HG03565 (cell line): ENCODE data around the gene ACSL3.
"Not testable (repeated sequence)": the region's sequence is repeated elsewhere in the genome, so short reads cannot be mapped to it uniquely, and the experiment has no call there.

ENCODE experiments used
- ATAC-seq: cut with Tn5 transposase; IDR thresholded peaks from one replicate; pipeline ENCODE4 v1.9.1; 2021; ENCODE audit warnings: mild to moderate bottlenecking, moderate library complexity; ENCODE audit not compliant: unreplicated experiment

The ACSL3 gene

DNA sequence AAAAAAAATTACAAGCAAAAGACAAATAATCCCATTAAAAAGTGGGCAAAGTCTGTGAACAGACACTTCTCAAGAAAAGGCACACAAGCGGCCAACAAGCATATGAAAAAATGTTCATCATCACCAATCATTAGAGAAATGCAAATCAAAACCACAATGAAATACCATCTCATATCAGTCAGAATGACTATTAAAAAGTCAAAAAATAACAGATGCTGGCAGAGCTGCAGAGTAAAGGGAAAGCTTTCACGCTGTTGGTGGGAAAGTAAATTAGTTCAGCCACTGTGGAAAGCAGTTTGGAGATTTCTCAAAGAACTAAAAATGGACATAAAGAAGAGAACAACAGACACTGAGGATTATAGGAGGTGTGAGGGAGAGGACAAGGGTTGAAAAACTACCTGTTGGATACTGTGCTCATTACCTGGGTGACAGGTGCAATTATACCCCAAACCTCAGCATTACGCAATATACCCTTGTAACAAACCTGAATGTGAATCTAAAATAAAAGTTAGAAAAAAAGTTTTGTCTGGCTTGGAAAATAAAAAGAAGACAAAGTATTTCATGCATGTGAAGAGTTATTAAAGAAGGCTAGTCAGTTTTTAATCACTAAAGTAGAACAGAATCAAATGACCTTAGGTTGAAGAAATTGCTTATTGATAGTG, 8.7 kb upstream of the ACSL3 start:
- no peak for ATAC-seq

DNA sequence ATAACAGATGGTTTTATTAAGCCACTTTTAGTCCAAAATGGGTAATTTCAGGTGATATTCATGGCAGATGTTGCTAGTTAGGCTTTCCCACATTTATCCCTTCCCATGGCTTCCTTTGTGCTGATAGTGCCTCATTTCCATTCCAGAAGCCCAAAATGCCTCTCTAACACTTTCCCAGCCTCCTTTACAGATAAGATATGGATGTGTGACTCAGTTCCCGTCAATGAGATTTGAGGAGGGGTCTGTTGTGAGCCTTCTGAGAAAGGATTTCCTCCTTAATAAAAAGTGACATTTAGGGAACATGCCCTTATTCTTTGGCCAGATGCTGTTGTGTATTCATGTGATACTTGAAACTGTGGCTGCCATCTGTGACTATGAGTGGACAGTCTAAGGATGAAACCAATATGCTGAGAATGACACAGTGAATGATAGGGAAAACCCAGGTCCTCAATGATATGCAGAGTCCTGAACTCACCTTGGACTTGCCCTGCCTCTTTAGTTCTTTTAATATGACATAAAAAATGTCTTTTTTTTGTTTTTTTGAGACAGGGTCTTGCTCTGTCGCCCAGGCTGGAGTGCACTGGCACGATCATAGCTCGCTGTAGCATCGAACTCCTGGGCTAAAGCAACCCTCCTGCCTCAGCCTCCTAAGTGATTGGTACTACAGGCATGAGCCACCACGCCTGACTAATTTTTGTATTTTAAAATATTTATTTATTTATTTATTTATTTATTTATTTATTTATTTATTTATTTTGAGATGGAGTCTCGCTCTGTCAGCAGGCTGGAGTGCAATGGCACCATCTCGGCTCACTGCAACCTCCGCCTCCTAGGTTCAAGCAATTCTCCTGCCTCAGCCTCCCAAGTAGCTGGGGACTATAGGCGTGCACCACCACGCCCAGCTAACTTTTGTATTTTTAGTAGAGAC, 5.8 kb upstream of the ACSL3 start:
- no peak for ATAC-seq

DNA sequence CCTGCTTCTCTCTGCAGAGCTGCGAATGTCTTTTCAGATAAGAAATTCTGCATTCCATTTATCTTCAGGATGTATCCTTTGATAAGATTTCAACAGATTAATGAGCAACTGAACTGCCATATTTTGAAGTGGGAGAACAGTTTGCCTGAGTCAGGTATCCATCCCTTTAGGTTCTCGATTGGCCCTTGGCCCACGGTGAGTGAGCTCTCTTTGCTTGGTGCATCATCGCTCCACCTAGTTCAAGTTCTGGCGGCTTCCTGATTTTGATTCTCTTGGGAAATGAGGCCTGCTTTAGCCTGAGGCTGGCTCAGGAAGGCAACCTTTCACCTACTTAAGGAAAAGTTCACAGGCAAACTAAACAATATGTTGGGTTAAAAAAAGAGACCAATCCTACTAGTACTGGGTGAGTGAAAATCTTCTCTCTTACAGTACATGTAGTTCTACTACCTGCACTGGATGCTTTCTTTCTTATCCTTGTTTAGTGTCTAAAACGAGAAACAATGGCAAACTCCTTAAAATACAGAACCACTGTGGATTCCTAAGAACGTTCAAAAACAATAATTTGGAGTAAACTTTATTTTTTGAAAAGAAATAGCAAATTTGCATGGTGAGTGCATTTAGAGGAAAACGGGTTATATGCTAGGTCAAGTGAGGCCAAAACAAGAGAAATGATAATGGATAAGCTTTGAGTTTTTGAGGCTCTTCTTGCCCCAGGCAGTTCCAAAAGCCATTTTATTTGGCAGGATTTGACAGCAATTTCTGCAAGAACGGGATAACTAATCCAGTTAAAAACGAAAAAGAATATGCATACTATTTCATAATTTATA, 837 bp upstream of the ACSL3 start:
- ATAC-seq = no peak

DNA sequence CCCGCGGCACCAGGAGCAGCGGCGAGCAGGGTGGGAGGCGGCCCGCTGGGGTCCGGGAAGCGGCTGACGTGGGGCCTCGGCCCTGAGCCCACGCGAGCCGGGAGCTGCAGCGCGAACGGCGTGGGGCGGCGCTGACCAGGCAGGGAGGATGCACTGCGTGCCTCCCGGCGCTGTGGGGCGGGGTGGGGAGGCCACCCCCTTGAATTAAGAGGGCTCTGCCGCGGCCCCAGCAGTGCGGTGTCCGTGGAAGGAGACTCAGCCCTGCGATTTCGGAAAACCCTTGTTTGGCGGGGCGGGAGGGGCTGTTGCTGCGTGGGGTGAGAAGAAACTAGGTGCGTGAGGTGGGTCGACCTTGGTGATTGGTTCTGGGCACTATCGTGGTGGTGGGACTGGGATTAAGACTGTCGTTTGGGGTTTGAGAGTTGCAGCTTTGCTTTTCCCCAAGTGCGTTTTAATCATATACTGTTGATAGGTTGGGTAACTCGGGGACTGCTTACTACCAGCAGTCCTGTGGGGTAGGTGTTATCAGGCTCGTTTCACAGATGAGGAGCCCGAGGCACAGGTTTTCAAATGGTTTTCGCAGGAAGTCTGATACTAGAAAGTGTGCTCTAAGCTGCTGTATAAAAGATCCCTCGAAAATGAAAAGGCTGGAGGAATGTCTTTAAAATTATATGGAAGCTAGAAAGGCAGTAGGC, 722 bp downstream of the ACSL3 start:
- peak; percentile 17 for ATAC-seq

DNA sequence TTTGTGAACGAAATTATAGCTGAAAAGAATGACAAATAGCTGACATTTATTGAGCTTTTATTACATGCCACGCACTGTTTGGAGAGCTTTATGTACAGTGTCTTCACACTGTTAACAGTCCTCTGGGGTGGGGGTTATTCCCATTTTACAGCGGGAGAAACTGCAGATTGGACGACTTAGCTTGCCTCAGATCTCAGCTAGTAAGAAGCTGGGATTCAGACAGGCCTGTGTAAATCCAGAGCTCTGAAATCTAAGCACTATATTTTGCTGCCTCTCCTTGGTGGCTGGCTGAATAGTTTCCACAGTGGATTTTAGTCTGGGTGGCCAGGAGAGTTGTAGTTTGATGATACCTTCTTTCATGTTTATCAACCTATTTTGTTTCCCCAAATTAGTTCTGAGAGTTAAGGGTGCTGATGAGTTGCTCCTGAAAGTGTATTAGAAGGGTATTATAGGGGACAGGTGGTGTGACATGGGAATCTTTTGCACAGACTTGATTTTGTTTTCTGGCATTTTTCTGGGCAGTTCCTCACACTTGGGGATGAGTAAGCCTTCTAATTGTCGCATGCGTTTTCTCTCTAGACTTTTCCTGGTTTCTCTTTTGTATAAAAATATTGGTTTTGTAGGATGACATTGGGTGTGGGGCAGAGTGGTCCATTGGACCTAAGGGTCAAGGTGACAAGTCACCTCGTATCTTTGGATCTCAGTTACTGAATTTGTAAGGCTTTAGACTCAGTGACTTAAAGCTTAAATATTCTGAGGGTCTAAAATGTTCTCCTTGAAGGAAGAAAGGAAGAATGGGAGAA, 1.5 kb downstream of the ACSL3 start:
- ATAC-seq = no peak

DNA sequence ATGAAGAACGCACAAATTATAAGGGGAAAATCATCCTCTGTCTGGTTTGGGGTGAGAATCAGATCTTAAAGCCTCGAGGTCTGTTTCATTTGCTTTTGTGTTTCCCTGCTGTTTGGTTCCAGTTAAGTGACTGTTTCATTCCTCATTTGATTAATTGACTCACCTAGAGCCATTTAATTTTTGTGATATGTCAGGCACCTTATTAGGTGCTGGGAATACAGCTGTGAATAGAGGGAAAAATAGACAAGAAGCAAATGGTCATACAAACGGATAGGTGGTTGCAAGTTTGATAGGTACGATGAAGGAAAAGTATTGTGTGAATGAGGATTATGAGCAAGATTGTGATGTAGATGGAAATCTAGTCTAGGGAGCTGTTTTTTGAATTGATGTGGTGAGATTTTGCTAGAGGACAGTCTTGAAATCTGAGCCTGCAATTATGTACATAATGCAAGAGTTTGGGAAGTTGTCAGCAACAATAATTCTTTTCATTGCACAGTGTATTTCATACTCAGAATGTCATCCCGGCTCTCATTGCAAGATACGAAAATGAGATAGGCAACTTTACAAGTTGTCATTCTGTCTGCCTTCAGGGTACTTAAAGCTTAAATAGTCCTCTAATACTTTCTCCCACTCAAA, 2.2 kb downstream of the ACSL3 start:
- no peak for ATAC-seq

DNA sequence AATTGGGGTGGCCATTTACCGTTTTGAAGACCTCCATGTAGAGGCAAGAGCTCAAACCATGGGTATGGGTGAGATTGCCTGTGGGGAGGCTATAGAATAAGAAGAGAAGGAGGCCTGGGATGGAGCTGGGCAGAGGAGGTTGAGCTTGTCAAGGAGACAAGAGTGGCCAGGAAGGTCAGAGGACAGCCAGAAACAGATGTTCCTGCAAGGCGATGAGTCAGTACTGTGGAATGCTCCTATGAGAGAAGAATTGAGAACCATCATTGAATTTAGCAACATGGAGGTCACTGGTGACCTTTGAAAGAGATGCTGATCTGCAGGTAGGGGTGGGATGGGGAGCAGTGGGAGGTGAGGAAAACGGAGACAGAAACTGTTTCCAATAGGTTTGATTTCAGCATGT, 3.5 kb downstream of the ACSL3 start:
- no peak for ATAC-seq

DNA sequence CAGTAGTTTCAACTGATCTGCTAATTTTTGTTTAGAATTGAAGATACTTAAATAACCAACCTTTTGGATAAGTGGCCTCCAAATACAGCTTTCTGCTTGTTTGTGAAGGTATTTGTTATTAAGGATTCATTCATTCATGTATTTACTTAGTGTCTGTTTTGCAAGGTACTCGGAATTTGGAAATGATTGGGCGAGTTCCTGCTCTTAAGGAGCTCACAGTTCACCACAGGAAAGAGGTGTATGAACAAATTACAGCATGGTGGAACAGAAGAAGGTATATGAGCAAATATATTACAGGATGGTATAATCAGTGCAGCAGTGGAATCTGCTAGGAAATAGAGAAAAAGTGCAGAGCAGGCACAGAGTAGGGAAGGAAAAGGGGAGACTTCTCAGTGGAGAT, 4.5 kb downstream of the ACSL3 start:
- no peak for ATAC-seq

DNA sequence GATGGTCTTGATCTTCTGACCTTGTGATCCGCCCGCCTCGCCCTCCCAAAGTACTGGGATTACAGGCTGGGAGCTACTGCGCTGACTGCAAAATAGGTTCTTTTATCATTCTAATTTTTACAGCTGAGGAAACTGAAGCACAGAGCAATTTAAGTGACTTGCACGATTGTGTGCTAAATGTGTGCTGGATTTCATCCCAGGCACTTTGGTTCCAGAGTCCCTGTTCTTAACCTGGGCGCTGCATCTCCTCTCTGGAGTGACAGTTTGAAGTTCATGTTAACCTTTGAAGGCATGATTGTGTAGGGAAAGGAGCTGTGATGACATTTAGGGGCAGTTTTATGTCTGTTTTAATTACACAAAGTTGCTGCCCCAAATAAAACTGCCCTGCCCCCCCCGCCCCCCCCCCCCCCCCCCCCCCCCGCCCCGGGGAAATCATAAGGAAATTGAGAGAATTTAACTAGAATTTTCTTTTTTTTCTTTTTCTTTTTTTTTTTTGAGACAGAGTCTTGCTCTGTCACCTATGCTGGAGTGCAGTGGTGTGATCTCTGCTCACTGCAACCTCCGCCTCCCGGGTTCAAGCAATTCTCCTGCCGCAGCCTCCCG, 5.6 kb downstream of the ACSL3 start:
- no peak for ATAC-seq

DNA sequence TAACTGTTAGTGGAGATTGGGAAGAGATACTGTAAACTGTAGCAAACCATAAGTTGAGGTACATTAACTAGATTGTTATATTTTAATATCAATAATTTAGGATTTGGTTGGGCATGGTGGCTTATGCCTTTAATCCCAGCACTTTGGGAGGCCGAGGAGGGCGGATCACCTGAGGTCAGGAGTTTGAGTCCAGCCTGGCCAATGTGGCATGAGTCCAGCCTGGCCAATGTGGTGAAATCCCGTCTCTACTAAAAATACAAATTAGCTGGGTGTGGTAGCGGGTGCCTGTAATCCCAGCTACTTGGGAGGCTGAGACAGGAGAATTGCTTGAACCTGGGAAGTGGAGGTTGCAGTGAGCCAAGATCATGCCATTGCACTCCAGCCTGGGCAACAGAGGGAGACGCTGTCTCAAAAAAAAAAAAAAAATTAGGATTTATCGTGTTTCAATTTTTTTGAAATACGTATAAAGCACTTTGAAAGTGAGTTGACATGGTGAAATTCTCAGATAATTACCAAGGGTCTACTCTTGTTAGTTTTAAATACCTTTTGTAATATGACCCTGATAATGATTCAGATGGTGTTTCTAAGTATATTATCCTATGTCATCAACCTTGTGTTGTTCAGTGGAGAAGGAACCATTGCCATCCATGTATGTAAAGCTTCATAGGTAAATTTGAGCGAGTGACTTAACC, 7.9 kb downstream of the ACSL3 start:
- not testable (repeated sequence) for ATAC-seq

DNA sequence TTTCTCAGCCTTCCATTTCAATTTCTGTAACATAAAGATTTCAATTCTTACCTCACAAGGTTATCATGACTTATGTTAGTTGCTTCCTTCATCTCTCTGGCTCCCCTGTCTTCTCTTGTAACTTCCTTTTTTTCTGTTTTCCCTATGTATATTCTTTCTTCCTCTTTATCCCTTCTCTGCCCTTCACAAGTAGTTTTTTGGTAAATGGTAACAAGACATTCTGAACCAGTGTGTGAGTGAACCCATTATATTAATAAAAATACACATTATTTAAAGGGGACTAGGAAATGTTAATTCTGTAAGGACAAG, 8.4 kb downstream of the ACSL3 start:
- no peak for ATAC-seq

DNA sequence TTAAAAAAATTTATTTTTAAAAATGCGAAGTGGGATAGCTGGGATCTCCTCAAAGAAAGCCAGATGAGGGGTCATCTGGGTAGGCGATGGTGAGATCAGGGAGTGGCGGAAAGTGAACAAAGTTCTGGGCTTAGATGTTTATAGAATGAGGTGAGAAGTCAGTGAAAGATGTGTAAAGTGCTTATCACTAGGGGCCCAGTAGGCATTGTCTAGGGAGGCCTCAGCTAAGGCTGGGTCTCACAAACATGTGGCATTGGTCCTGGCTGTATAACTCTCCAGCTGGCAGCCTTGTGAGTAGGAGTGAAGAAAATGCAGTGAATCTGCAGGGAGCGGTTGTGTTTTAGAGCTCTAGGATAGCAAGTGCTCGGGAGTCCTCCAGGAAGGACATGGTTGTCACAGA, 10.5 kb downstream of the ACSL3 start:
- no peak for ATAC-seq

DNA sequence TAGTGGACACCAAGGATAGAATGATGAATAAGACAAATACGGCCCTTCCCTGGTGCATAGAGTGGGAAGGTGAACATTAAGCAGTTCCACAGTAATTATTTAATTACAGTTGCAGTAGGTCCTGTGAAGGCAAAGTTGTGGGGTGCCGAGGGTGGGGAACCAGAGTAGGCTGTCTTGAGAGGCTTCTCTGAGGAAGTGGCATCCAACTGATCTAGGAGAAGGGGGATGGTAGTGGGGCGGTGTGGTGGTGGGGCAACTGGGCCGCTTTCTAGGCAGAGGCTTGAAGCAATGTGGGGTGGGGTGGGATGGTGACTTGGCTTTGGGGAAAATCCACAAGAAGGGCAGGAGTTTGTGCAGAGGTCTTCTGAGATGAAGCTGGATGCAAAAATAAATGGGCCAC, 11.7 kb downstream of the ACSL3 start:
- ATAC-seq = no peak

DNA sequence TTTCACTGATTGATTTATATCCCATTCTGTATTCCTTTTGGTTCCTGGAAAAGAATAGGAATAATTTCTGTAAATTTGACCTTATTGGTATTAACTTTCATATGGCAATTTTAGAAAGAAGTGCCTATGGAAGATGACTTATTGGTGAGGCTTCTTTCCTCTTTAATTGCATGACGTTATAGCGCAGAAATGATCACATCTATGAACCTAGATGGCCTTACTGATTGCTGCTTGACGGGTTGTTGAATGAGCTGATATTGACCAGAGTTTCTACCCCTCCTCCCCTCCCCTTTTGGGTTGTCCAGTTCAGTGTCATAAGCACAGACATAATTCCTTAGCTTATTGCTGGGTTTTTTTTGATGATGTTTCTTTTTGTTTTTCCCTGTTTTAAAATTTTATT, 14.6 kb downstream of the ACSL3 start:
- no peak for ATAC-seq

DNA sequence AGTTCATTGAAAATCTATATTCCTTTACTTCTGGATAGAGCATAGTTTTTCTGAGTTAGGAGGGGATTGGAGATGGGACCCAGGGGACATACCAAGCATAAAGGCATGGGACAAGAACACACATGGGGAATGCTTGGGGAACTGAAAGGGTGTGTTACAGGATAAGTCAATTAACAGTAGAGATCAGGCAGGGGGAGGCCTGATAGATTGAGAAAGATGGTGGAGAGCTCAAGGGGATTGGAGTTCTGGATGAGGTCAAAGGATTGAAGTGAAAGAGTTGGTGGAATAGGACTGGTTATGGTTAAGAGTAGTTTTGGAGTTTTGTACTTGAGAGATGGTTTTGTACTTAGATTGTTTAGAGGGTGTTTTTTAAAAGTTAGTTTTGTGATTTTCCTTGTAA, 16.1 kb downstream of the ACSL3 start:
- ATAC-seq = no peak

DNA sequence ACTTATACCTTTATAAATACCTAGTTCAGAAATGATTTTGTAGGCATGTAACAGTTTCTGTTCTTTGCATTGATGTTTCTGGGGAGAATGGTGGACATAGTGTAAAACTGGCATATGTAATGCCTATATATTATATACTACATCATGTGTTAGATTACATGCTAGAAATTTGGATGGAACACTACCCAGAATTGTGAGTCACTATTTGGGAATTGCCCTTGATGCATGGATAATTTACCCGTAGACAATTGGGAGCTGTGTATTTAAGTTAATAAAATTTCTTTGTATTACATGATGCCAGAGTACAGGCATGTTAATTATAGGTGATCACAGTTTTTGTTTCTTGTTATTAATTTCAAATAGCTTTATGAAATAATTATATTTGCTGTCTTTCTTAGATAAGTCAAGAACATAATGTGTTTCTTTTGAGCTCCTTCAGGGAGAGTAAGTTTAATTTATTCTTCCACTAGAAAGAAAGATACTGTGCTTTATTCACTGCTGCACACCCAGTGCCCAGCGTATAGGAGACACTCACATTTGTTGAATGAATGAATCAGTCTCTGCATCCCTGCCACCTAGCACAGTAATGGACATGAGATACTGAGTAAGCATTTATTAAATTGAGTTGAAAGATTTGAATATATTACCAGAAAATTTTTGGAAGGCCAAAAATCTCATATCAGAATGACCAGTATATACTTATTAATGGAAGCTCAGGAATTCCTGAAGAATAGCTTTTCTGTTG, 16.9 kb downstream of the ACSL3 start:
- no peak for ATAC-seq

DNA sequence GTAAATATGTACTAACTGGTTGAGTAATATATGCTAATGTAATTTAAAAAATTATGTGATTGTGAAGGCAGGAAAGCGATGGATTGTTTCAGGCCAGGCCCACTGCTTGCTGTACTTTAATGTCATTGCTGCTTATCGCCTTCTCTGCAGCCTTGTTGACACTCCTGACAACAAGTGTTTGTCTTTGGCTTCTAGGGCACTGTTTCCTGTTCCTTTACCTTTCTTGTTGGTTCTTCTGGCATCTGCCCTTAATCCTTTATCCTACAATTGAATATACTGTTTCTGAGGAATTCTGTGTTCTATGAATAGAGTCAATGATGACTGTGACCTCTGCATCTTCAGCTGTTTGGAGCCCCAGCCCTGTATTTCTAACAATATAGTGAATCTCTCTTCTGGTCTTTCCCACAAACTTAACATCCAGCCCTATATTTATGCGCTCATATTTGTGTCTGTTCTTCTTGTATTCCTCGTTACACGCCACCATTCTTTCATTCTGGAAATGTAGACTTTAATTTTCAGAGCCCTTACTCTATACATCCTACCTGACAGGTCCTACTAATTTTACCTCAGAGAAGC, 17.6 kb downstream of the ACSL3 start:
- no peak for ATAC-seq
